ENCODE data around the gene AMOTL2.

Gene AMOTL2

GRCh38 chr3:134347551-134347950 lies 26.7 kb downstream of the AMOTL2 start:
- no peak for ATAC-seq (ENCODE audit: low read depth)
- peaks cover 26% of the 10 kb centered on the region for H3K4me1 ChIP-seq (ENCODE audit: insufficient read depth, poor library complexity, severe bottlenecking)

GRCh38 chr3:134346744-134347143 lies 27.5 kb downstream of the AMOTL2 start:
- DNase-seq (ENCODE audit: low spot score) (no peak), ATAC-seq (ENCODE audit: low read depth) (no peak)
- Histone ChIP-seq H3K27ac (ENCODE audit: poor library complexity, severe bottlenecking) (no peak overlapping the region), H3K36me3 (ENCODE audit: low read depth) (no peaks in the 10 kb centered on the region), H3K4me1 (ENCODE audit: insufficient read depth, poor library complexity, severe bottlenecking) (peaks cover 18% of the 10 kb centered on the region), H3K4me3 (ENCODE audit: severe bottlenecking) (no peak overlapping the region), H3K9me3 (ENCODE audit: severe bottlenecking) (peaks cover 10% of the 10 kb centered on the region), H3K27me3 (ENCODE audit: insufficient read depth, poor library complexity, severe bottlenecking) (no peaks in the 10 kb centered on the region)
- TF ChIP-seq CTCF (IDR thresholded peaks at IDR 0.05; ENCODE audit: poor library complexity, severe bottlenecking): no peak

More at GRCh38 chr3:134347551-134347950, 26.7 kb downstream of the AMOTL2 start:
- Histone ChIP-seq H3K4me3 (ENCODE audit: severe bottlenecking) (no peak overlapping the region), H3K9me3 (ENCODE audit: severe bottlenecking) (peaks cover 10% of the 10 kb centered on the region), H3K36me3 (ENCODE audit: low read depth) (no peaks in the 10 kb centered on the region), H3K27ac (ENCODE audit: poor library complexity, severe bottlenecking) (peak overlapping the region; percentile 96), H3K27me3 (ENCODE audit: insufficient read depth, poor library complexity, severe bottlenecking) (no peaks in the 10 kb centered on the region)
- DNase-seq (ENCODE audit: low spot score): no peak
- no peak for TF ChIP-seq CTCF (IDR thresholded peaks at IDR 0.05; ENCODE audit: poor library complexity, severe bottlenecking)

- Histone ChIP-seq H3K27ac (ENCODE audit: poor library complexity, severe bottlenecking) (no peak overlapping the region), H3K9me3 (ENCODE audit: severe bottlenecking) (peaks cover 10% of the 10 kb centered on the region), H3K4me3 (ENCODE audit: severe bottlenecking) (no peak overlapping the region), H3K4me1 (ENCODE audit: insufficient read depth, poor library complexity, severe bottlenecking) (peaks cover 7% of the 10 kb centered on the region), H3K36me3 (ENCODE audit: low read depth) (no peaks in the 10 kb centered on the region), H3K27me3 (ENCODE audit: insufficient read depth, poor library complexity, severe bottlenecking) (no peaks in the 10 kb centered on the region)
- TF ChIP-seq CTCF (IDR thresholded peaks at IDR 0.05; ENCODE audit: poor library complexity, severe bottlenecking): no peak
- ATAC-seq (ENCODE audit: low read depth) (no peak), DNase-seq (ENCODE audit: low spot score) (no peak)
These were observed 29.0 kb downstream of the AMOTL2 start for GRCh38 chr3:134345202-134345601.

GRCh38 chr3:134344560-134344959 lies 29.7 kb downstream of the AMOTL2 start:
- TF ChIP-seq CTCF (IDR thresholded peaks at IDR 0.05; ENCODE audit: poor library complexity, severe bottlenecking): no peak
- Histone ChIP-seq H3K4me1 (ENCODE audit: insufficient read depth, poor library complexity, severe bottlenecking) (peaks cover 5% of the 10 kb centered on the region), H3K27ac (ENCODE audit: poor library complexity, severe bottlenecking) (no peak overlapping the region), H3K36me3 (ENCODE audit: low read depth) (no peaks in the 10 kb centered on the region), H3K9me3 (ENCODE audit: severe bottlenecking) (peaks cover 10% of the 10 kb centered on the region), H3K27me3 (ENCODE audit: insufficient read depth, poor library complexity, severe bottlenecking) (no peaks in the 10 kb centered on the region), H3K4me3 (ENCODE audit: severe bottlenecking) (no peak overlapping the region)
- DNase-seq (ENCODE audit: low spot score): no peak
- no peak for ATAC-seq (ENCODE audit: low read depth)

- no peaks in the 10 kb centered on the region for H3K27me3 ChIP-seq (ENCODE audit: insufficient read depth, poor library complexity, severe bottlenecking)
- peaks cover 5% of the 10 kb centered on the region for H3K4me1 ChIP-seq (ENCODE audit: insufficient read depth, poor library complexity, severe bottlenecking)
- DNase-seq (ENCODE audit: low spot score): no peak
- H3K27ac ChIP-seq (ENCODE audit: poor library complexity, severe bottlenecking): no peak overlapping the region
- ATAC-seq (ENCODE audit: low read depth): no peak
- no peaks in the 10 kb centered on the region for H3K36me3 ChIP-seq (ENCODE audit: low read depth)
- H3K4me3 ChIP-seq (ENCODE audit: severe bottlenecking): no peak overlapping the region
- peaks cover 10% of the 10 kb centered on the region for H3K9me3 ChIP-seq (ENCODE audit: severe bottlenecking)
- no peak for TF ChIP-seq CTCF (IDR thresholded peaks at IDR 0.05; ENCODE audit: poor library complexity, severe bottlenecking)
These were observed 32.0 kb downstream of the AMOTL2 start for GRCh38 chr3:134342259-134342658.
